NCI-H1105 treated with DMSO at 0.1 percent for 48 hours (cell line): ENCODE data around the gene CSF3R.
A peak's percentile ranks its signal among the peaks of the same experiment; 100 is the strongest.

Experiments used
- DNase-seq: peaks from one replicate; lab custom pipeline; 2025; lab: John Stamatoyannopoulos, UW

CSF3R gene

DNA sequence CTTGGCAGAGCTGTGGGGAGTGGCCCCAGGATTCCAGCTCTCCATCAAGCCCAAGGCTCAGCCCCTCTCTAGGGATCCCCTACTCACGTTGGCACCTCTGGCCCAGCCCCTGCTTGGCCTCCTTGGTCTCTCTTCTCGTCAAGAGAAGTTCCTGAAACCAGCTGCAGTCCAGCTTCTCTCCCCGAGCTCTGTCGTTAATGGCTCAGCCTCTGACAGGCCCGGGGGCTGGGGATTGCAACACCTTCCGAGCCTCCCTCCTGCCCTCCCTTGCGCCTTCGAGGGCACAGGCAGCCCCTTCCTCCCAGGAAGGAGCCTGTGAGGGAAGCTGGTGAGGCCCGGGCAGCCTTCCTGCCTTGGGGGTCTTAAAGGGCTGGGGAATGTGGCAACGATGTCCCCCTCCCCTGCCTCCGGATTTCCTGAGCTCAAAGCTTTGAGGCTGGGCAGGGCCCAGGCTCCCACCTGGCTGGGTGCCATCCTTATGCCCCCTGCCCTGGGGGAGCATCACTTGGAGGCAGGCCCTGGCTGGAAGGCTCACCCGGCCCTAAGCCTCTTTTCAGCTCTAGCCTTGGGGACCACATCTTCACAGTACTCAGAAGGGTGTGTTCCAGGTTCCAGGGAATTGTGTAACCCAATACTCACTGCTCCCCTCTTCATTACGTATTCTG, at the start of gene CSF3R:
TSS of gene CSF3R (minus strand) at position 190 of the 665 bp plus-strand sequence. CDS start 3,417 bp downstream, outside the sequence.
- no peak for DNase-seq

DNA sequence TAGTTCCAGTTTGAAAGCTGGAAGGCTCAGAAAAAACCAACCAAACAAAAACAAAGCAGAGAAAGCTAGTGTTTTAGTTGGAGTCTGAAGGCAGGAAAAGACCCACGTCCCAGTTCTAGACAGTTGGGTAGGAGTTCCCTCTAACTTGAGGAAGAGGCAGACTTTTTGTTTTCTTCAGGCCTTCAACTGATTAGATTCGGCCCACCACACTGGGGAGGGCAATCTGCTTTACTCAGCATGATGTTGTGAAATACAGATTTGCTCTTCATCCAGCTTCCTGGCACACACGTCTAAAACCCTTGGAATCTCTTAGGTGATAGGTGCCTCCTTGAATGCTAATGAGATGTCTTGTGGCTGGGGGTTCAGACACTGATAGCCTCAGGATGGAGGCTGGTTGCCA, 49.1 kb upstream of the CSF3R start:
- no peak for DNase-seq

DNA sequence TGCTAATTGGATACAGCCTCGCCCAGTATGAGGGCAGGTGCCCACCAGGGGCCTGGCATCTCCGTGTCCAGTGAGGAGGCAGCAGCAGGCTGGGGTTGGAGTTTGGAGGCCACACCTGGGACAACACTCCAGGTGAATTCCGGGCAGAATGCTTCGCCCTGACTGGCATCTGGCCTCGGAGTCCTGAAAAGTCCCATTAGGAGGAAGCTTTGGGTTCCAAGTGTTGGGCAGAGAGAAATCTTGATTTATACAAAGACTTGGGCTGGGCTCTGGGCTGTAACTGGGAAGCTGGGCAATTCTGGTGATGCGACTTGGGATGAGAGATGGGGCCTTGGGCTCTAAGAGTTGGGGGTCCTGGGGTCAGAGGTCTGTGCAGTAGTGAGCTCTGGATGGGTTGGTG, 48.1 kb upstream of the CSF3R start:
- no peak for DNase-seq

DNA sequence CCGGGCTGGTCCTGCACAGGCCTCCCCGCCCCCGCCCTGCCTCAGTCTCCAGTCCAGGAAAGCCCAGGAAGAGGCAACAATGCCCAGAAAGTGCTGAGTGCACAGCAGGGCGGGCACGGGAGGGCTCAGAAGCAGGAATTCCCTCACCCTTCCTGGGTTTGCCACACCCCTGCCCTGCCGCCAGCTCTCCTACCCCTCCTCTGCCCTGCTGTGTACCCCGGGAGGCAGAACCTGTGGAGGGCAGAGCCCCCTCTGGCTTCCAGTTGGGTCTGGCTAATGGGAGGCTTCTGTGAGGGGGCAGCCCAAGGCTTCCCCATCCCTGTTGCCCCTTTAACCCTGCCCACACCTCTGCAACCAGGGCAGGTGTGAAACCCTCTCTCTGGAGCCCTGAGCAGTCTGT, 47.5 kb upstream of the CSF3R start:
- DNase-seq, result no peak

DNA sequence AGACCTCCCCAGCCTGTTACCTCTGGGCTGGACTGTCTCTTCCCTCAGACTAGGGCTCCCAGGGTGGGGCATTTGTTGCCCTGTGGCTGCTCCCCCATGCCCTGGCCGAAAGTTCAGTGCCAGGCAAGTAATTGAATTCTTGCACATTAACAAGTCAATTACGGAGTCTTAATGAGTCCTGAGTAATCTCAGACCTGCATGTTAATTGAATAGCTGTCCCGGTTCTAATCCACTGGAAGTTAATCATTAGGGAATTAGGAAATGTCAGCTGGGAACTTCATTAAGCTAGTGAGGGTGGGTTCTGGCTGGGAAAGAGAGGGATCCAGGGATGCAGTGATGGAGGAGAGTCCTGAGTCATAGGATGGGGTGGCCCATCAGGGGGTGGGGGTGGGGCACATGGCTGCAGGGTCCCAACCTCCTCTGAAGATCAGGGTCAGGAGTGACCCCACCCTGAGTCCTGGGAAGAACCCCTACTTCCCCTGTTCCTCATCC, 47.1 kb upstream of the CSF3R start:
- DNase-seq, result no peak

DNA sequence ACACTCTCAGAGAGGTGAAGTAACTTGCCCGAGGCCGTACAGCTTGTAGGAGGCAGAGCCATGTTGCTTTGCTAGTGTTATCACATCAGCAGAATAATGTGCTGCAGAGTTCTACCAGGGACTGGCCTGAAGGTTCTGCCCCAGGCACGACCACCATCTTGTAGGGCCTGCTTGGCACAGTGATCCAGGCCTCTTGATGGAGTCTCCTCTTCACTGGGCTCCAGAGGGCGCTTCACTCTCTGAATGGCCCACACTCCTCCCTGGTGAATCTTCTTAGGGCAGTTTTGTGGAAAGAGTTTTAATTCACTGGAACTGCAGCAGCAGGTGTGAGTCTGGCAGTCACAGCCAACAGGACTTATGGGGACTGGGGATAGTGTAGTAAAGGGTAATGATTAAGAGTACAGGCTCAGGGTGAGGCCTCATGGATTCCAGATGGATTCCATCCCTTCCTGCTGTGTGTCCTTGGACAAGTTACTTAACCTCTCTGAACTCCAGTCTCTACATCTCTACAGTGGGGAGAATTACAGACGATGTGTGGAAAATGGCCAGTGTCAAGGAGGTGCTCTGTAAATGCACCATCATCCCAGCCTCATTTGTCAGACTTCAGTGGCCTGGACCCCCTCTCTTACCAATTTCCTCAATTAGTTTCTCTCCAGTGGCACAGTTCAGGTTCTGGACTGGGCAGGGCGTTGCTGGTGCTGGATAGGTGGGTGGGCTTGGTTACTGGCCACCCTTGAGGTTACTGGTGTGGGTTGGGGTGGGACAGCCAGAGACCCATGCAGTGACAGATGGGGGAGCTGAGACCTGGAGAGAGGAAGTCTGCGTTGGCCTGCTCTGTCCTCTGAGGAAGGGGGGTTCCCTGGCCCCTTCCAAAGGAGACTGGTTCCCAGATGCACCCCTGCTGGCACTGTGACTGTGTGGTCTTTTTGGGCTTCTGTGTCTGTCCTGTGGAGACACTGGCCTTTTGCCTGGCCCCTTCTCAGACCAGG, 45.9 kb upstream of the CSF3R start:
- DNase-seq, result no peak

DNA sequence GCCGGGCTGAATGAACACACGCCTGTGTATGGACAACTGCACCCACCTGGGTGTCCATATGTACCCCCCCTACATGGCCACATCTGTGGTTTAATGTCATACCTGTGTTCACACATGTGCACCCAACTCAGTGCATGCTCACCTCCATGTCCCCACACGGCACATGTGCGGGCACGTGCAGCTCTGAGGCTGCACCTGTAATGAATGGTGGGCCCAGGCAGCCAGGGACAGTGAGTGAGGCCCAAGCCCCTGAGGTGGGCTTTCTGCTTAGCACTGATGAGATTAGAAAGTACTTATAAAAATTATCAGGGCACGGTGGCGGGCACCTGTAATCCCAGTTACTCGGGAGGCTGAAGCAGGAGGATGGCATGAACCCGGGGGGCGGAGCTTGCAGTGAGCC, 42.5 kb upstream of the CSF3R start:
- no peak for DNase-seq

DNA sequence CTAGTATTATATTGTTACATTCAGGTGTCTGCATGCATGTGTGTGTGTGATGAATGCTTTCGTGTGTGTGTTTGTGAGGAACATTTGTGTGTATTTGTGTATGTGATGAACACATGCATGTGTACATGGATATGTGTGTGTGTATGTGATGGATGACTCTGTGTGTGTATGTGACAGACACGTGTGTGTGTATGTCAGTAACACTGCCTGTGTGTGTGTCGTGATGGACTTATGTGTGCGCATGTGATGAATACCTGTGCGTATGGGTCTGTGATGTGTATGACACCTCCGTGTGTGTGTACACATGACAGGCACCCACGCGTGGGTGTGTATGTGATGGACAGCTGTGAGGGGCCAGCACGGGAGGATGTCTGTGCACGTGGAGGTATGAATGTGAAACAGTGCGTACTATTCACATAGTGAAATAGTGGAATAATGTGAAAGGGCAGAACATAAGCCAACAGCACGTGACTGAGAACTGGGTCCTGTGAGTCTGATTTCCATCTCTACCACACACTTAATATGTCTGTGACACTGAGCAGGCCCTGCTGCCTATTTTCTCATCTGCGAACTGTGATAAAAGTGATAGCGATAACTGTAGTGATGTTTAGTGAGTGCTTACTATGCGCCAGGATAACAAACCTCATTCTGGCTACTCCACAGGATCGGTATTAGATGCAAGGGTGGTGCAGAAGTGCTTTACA, 41.8 kb upstream of the CSF3R start:
- no peak for DNase-seq

DNA sequence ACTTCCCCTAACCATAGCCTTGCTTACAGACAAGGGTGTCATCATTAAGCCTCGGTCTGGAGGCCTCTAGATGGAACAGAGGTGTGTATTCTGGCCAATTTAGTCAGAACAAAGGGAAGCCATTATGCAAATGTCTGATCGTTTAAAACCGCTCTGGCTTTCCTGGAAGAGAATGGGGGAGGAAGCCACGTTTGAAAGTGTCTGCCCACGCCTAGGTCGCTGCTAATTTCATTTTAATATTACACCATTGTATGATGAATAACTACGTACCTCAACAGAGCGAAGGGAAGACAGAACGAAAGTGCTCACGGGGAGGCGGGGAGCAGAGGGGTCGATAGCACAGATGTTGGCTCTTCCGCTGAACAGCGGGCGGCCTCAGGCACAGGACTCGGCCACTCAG, 41.1 kb upstream of the CSF3R start:
- DNase-seq, result no peak

DNA sequence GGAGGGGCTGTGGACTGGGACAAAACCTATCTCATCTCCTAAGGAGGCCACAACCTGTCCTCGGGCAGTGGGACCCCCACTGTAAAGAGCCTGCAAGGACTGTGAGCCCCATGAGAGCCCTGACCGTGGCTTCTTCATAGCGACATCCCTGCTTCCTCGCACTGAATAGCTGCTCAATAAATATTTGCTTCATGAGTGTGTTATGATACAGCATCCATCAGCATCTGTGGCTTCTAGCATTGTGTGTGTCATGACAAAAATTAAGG, 40.5 kb upstream of the CSF3R start:
- DNase-seq, result no peak

DNA sequence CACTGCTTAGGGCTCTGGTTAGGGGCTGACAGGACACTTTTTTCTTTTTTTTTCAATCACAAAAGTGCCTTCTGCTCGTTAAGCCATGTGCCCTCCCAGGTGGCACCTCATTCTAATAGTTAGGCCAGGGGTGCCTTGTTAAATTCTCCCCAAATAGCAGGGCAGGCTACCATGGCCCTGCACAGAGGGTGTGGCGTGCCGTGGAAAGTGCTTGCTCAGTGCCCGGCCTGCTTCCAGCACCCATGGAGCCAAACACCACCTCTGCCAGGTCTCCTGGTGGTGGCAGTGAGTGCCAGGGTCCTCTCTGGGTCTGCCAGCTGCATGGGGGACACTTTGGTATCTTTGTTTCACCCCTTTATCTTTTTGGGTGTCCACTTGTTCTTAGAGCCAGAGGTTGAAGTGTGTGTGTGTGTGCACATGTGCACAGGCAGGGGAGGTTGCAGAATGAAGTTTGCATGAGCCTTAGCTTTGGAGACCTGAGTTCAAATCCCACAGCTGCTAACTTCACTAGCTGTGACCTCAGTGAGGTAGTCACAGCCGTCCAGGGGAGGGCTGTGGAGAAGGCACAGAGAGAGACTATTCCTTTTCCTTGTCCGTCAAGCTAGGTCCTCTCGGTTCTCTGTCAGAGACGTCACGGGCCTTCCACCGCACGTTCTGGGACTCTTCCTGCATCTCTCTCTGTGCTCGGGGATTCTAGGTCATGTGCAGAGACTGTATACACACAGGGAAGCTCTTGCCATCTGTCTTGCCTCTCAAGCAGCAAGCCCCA, 39.9 kb upstream of the CSF3R start:
- DNase-seq, result no peak

DNA sequence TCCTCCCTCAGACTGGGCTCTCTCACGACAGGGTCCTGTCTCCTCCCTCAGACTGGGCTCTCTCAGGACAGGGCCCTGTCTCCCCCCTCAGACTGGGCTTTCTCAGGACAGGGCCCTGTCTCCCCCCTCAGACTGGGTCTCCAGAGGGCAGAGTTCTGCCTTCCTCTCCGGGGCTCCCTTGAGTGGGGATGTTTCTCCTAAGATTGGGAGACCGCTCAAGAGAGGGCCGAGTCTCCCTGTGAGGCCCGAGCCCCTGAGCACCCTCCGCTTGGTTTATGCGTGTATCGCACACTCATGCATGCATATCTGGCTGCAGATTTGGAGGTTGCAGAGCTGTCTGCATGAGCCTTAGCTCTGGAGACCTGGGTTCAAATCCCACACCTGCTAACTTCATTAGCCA, 39.3 kb upstream of the CSF3R start:
- DNase-seq, result no peak

DNA sequence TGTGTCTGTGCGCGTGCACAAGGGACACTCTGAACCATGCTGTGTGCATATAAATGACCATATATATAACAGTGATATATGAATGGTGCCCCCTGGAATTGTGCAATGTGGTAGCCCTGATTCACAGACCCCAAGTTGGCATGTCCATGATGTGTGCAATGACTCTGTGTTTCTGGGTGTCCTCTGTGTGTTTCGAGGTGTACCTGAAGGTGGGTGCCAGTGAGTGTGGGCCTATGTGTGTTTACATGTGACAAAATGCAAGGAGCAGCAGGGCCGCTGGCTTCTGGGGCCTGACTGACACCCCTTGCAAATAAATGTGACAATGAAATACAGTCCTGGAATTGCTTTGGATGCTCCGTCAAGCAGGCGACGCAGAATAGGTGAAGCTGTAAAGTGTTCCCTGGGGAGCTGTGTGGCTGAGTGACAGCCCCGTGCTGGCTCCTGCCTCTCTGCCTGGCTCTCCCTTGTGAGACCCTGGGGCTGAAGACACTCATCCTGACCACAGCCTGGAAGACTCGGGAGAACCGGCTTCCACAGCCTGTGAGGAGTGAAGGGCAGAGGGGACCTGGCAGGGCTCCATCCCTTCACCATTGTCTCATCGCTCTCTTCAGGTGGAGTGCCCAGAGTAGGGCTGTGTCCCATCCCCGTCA, 38.2 kb upstream of the CSF3R start:
- no peak for DNase-seq

DNA sequence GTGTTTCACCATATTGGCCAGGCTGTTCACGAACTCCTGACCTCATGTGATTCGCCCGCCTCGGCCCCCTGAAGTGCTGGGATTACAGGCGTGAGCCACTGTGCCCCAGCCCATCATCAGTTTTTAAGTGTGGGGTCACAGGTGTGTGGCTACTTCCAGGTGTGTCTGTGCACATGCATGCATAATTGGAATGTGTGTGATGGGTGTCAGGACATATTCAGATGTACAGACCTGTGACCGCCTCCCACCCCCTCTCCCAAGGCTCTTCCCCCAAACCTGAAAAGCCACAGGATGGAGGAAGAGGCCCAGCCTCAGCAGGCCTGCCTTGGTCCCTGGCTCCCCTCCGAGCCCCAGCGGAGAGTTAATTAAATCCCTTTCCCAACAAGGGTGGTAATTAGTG, 37.3 kb upstream of the CSF3R start:
- DNase-seq, result peak; percentile 47

DNA sequence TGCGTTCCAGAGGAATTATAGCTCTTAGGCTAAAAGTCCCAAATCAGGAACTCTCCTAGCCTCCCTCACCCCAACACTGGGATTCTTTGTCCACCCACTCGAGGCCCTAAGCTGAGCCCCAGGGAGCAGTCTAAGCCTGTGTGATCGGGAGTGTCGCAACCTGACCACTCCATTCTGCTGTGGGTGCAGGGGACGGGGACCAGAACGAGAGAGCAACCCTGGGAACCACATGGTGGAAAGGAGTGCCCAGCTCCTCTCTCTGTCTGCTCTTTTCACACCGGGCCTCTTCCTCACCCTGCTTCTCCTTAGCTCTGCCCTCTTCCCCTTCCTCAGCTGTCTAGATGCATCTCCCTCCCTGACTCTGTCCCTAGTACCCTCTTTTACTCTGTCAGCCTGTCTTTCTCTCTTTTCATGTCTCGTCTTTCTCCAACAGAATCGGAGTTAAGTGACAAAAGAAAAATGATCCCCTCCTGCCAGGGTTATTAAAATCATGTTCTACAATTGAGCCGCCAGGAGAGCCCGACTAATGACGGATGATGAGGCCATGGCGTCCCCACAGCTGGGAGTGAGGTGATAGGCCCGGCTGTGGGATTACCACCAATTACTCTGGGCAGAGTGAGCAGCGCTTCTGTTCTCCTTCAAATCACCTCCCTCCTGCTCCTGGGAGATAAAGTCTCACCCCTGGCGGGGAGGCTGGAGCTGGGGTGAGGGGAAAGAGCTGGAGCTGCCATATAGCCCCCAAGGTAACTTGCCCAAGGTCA, 34.5 kb upstream of the CSF3R start:
- DNase-seq, result no peak

DNA sequence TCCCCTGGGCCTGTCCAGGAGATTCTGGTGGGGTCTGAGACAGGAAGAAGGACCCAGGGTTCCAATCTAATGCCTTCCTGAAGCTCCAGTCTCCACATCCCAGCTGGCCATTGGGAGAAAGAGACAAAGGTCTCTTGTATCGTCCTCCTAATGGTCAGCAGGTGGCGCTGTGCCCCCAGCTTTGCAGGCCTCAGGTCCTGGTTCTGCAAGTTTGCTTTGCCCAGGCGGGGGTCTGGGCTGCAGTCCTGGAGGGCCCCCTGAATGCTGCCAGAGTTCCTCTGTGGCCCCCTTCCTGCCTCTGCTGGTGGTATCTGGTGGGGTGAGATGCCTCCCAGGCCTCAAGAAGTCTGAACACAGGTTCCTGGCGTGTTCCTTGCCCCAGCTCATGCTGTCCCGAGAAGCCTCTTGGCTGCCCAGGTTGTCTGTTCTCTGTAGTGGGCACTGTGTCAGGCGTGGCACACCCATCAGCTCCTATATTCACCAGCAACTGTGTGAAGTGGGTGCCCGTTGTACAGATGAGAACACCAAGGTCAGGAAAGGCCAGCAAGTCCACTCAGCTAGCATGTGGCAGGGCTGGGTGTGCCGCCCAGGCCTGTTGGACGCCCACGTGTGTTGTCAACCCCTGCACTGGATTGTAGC, 33.8 kb upstream of the CSF3R start:
- DNase-seq, result peak; percentile 50

DNA sequence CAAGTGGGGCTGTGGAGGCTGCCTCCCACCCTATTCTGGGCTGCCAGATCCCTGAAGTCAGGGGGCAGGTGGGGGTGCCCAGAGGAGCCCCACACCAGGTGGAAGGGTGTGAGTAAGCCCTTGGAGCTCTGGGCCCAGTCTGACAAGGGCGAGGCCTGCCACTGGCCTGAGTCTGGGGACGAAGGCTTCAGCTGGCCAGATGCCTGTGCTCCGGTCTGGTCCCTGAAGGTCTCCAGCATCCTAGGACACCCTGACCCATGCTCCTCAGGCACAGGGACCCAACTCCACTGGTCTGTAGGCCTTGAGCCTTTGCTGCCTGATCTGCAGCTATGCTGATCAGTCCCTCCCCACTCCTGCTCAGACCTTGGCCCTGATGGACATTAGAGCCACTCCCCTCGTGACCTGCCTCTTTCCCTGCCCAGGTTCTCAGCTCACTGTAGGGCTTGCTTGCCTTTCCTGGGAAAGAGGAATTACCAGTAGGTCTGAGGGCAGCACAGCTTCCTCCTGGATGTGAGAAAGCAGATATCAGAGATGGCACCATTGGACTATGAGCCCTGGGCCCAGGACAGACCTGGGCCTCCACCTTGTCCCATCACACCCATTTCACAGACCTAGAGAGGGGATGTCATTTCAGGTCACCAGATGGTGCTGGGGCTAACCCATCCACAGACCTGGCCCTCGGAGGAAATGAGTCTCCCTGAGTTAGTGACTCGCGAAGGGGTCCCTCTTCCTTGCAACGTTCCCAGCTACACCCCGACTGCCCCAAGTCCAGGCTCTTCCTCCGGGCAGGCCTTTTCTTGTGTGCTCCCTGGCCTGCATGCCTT, 32.8 kb upstream of the CSF3R start:
- DNase-seq, result no peak

DNA sequence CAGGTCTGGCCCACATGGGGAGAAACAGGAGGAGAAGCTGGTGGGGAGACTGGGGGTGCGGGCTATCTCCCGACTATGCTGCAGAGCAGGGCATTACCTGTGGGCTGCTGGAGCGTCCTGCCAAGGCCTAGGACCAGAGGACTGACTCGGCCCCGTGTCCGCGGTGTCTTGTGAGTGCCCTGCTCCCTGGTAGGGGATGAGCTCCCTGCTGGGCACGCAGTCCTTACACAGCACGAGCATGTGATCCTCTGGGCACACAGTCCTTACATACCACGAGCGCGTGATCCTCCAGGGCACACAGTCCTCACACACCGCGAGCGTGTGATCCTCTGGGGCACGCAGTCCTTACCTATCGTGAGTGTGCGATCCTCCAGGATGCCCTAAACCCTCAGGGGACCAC, 31.8 kb upstream of the CSF3R start:
- no peak for DNase-seq
